Renal pelvis (tissue), 4 donors: ENCODE measurements around the gene ASPG. TPM values are rescaled to one million over a fixed set of nuclear protein-coding genes. Genes with fewer than 3 reads are reported as not detected.

Experiments
- DNase-seq: peaks from one replicate; pipeline ENCODE4 v3.0.0-alpha.2; 2013
- polyA plus RNA-seq, 3 donors: library from polyadenylated mRNA; unstranded; fragments of 120-200 nt; gene quantifications; one replicate each; pipeline ENCODE4 v1.2.1, GENCODE V29; 2013; ENCODE audit not compliant: insufficient read length in 3 of 3

The ASPG gene
- polyA plus RNA-seq, 3 donors: 14.4 to 25.4 (median 14.9) TPM

DNA sequence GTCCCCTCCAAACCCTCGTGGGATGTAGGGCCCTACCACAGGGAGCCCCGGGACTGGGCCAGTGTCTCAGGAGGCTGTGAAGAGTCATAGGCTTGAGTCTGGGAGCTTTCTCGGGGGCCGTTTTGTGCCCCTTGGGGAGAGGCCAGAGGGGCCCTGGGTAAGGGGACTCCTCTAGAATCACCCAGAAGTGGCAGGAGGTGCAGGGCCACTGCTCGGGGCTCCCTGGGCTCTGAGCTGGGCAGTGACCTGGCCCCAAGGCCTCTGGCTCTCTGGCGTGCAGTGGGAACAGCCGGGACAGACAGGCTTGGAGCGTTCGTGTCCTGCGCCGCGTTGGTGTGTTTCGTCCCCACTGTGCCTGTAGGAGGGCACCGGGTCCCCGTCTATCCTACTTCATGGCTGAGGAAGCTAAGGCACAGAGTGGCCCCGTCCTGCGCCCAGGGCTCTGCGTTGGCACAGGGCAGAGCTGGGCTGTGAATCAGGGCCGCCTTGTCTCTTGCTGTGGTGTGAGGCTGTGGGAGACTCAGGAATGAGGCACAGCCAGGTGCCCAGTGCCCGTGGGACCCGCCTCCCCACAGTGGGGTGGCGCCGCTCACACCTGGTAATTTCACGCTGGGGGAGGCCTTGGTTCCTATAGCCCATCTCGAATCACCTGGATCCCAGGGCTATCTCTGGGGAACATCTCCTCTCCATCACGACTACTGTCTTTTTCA lies 29.1 kb downstream of the ASPG start:
- DNase-seq: no peak

DNA sequence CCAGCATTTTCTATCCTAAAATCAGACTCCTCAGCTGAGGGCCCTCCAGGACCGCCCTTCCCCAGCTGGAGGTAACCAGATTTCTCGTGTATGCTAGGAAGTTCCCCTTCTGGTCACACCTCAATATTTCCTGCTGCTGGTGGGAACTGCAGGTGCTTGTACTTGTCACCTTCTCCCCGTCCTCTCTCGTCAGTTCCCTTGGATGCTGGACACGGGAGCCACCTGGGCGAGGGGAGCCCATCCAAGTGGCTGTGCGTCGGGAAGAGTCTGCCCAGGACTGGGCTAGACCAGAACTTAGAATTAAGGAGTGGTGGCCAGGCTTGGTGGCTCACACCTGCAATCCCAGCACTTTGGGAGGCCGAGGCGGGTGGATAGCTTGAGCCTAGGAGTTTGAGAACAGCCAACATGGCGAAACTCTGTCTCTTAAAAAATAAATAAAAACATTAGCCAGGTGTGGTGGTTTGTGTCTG lies 29.7 kb downstream of the ASPG start:
- no peak for DNase-seq

DNA sequence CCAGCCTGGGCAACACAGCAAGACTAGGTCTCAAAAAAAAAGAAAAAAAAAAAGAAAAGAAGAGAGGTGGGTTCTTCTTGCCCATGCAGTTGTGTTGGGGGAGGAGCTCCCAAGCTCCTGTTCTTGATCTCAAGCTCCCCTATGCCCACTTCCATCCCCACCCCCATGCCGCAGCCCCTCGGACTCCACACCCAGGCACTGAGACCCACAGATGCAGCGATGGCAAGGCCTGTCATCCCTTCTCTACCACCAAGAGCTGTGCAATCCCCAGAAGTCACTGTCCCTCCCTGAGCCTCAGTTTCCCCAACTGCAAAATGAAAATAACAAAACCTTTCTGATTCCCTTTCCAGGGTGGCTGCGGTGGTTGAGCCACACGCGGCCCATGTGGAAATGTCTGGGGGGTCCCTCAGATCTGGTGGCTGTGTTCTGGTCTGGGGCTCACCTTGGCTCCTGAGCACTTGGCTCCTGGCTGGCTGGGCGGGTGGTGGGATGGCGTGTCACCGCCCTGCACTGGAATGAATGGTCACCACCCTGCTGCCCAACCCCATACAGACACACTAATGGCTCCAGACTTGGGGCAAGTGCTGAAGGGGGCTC lies 30.3 kb downstream of the ASPG start:
- DNase-seq: no peak

DNA sequence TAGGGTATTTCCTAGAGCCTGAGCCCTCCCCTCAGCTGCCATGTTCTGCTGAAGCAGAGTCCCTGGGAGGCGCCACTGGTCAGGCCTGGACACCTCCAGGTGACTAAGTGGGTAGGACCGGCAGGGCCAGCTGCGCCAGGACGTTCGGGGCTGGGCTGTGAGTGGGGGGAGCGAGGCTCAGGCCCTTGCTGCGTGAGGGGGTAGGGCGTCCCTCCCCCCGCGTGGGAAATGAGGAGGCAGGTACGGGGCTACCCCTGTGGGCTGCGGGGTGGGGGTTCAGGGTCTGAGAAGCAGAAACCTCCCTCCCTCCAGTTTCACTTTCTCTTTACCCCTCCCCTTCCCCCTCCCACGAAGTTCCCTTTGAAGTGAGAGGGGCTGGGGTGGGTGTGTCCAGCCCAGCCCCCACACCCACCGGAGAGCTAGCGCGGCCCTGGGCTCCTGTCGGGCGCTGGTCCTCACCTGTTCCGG lies 30.8 kb downstream of the ASPG start:
- DNase-seq: no peak

DNA sequence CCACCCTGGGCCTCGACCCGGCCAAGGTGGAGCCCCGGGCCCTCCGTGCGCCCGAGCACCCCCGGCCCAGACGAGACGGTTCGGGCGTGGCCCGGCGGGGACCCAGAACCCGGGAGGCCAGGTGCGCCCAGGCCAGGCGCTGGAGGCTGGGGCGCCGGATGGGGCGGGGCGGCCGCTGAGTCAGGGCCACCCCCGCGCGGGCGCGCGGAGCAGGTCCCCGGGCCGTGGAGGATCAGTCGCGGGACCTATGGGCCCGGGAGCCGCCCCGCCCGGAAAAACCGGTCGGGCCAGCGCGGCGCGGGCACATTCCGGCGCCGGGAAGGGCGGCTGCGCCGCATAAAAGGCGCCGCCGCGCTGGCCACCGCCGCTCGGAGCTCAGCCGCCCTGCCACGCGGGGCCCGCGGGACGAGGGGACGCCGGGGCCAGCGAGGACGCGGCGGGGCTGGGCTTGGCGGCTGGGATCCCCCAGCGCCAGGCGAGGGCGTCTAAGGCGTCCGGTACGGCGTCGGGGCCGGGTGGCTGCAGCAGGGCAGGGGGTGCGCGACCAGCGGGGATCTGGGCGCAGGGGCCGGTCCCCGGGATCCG lies 31.3 kb downstream of the ASPG start:
- peak; percentile 38 for DNase-seq

DNA sequence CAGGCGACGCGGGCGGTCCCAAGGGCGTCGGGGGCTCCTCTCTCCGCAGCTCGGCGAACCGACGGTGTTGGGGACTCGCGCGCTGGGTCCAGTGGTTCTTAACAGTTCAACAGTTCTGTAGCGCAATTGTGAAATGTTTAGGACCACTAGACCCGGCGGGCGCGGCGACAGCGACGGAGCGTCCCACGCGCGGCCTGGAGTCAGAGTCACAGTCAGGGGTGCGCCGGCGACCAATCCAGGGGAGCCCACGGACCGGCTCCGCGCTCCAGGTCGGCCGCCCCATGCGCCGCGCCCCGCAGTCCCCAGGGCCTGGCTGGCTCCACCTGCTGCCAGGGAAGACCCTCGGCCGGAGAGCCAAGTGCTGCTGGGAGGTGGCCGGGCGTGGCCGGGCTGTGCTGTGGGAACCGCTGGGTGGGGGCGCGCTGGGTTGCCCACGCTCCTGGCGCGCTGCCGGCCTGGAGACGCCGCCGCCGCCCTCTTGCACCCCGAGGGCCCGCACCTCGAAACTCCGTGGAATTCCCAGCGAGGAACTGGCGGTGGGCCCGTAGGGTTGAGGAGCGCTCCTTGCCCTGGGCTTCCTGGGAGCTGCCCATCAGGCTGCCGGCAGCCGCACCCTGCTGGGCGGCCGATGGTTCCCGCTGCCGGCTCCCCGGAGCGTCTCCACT lies 32.0 kb downstream of the ASPG start:
- DNase-seq: no peak

DNA sequence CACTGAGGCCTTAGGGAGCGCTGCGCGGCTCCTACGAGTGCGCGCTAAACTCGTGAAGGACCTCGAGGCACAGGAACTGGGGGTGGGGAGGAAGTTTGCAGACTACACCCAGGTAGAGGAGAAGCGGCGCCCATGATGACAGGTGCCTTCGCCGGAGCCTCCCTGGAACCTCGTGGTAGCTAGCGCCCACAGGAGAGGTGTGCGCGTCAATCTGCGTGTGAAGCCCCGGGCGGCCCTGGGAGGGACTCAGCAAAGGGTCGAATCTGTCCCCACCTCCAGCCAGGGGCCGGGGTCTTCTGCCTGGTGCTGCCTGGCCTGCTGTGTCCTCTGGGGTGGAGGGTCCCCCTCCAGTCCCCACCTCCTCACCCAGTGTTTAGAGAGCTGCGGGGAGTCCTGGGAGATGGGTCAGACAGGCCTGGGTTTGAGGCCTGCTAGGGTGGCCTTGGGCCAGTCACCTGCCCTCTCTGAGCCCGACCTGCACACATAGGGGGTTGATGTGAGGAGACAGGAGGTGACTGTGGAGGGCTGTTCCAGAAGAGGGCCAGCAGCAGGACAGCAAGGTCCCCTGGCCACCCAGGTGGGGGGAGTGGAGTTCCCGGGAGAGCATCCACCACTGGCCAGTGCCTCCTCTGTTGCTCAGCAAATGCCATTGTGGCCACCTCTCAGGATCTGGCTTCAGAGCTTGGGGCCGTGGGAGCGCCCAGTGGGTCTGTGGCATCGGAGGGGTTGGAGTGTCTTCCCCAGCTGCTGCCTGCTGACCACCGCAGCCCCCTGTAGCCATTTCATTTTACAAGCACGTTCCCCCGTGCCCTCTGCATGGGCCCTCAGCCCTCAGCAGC lies 32.7 kb downstream of the ASPG start:
- no peak for DNase-seq

DNA sequence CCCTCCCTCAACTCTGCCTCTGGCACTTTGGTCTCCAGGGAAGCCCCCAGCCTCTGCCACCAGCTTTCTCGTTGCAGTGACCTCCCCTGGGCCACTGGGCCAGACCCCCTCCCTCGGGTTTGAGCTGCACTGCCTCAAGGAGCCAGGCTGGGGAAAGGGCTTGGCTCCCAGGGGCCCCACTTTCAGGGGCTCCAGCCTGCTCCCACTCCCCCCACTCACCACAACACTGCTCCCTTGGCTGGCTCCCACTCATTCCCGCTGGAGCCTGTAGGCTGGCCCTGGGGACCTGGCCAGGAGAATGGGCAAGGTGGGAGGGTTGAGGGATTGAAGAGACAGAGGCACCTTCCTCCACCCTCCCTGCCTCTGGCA lies 33.6 kb downstream of the ASPG start:
- DNase-seq: no peak

DNA sequence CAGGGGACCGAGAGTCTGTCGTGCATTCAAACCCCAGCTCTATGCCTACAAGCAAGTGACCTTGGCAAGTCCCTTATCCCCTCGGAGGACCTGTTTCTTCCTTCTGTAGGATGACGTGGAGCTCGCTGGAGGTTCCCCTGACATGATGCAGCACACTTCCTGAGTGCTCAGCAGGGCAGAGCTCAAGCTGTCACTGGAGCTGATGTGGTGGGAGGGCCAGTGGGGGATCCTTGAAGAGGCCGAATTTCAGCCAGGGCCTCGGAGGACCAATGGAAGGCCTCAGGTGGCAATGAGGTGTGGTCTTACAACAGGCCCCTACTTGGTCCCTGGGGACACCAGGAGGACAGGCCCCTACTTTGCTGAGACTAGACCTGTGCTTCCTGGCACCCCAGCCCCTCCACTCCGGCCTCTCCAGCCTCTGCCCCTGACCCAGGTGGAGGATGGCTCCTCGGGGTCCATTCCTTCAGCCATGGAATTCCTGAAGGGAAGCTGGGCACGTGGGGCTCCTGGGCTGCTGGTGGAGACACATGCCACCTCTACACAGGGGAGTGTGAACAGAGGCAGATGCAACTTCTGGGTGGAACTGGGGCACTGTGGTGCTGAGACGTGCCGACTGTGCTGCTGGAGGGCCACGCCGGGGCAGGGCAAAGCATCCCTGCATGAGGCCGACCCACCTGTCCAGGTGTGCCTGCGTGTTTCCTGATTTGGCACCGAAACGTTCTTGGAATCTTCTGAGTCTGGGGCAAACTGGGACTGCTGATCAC lies 34.2 kb downstream of the ASPG start:
- DNase-seq: no peak

DNA sequence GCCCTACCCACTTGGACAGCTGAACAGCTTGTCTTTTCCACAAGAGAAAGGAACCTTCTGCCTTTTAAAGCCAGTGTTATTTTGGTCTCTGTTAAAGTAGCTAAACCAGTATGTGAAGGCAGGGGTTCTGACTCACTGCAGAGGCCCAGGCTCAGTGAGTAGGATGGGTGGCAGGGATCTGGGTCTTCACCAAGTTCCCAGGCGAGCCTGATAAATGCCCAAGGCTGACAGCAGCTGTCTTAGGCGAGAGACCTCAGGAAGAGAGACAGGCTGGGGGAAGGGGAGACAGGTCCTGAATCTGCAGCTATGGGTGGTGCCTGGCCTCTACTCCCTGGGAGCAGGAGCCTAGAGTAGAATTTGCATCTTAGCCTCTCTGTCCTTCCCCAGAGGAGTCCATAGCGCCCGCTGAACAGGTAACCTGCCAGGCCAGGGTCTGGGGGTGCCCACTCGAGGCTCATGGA lies 34.8 kb downstream of the ASPG start:
- no peak for DNase-seq

DNA sequence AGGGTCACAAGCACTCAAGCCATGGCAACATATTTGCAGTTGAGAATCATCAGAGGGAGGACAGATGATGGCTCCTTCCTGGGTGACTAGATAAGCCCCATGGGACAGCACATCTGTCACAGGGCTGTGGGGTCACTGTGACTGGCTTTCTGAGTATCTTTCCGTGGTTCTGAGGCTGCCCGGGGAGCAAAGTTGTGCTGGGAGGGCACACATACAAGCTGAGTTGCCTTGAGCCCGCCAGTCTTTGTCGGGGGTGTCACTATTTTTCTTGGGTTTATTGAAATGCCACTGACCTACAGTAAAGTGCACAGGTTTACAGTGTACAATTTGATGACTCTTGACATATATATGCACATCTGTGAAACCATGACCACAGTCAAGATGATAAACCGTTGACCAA lies 35.6 kb downstream of the ASPG start:
- no peak for DNase-seq

DNA sequence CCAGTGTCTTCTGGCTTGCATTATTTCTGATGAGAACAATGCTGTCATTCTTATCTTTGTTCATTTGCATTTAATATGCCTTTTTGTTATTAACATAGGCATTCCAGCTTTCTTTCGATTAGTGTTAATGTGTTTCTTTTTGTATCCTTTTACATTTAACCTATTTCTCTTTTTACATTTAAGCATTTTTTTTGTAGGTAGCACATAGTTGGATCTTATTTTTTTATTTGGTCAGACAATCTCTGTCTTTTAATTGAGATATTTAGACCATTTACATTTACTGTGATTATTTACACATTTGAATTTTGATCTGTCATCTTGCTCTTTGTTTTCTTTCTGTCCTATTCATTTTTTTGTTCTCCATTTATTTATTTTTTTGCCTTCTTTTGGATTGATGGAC lies 38.4 kb downstream of the ASPG start:
- DNase-seq: no peak

DNA sequence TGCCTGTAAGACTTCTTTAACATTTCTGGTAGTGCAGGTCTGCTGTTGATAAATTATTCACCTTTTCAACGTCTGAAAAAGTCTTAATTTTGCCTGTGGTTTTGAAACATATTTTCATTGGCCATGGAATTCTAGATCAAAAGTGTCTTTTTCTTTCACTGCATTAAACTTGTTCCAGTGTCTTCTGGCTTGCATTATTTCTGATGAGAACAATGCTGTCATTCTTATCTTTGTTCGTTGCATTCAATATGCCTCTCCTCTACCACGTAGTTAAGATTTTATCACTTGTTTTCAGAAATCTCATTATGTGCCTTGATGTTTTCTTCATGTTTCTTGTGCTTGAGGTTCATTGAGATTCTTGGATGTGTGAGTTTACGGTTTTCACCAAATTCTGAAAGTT lies 39.5 kb downstream of the ASPG start:
- DNase-seq: no peak

DNA sequence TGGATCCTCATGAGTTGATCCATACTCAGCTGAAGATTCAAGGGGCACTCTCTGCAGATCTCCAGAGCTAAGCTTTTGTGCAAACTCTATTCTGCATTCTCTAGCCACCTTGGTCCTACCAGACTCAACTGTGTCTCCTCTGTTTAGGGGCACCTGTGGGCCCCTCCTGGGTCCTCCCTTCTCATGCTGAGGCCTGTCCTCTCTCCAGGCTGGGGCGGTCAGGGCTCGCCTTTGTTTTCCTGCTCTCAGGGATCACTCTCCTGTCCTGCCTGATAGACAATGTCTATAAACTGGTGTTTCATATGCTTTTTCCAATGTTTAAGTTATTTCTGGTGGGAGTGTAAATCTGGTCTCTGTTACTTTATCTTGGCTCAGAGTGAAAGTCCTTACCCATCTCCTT lies 41.3 kb downstream of the ASPG start:
- DNase-seq: no peak

DNA sequence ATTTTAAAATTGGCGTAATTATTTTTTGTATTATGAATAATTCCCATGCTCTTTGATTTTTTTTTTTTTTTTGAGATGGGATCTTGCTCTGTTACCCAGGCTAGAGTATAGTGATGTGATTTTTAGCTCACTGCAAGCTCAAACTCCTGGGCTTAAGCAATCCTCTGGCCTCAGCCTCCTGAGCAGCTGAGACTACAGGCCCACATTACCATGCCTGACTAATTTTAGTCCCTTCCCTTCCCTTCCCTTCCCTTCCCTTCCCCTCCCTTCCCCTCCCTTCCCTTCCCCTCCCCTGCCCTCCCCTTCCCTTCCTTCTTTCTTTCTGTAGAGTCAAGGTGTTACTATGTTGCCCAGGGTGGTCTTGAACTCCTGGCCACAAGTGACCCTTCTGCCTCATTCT lies 43.5 kb downstream of the ASPG start:
- DNase-seq: no peak

DNA sequence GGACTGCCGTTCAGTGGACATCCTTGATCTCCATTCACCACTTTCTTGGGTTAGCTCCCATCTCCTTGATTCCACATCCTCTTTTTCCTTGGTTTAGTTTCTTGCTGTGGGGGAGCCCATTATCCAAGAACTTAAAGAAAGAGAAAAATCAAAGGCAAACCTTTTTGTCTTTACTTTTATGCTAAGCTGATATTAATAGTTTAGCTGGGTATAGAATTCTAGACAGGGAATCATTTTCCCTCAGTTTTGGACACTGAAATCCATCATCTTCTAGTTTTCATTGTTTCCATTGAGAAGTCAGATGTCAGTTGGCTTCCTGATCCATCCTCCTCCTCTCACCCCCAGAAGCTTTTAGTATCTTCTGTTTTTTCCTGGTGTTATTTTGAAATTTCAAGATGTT lies 44.1 kb downstream of the ASPG start:
- no peak for DNase-seq

DNA sequence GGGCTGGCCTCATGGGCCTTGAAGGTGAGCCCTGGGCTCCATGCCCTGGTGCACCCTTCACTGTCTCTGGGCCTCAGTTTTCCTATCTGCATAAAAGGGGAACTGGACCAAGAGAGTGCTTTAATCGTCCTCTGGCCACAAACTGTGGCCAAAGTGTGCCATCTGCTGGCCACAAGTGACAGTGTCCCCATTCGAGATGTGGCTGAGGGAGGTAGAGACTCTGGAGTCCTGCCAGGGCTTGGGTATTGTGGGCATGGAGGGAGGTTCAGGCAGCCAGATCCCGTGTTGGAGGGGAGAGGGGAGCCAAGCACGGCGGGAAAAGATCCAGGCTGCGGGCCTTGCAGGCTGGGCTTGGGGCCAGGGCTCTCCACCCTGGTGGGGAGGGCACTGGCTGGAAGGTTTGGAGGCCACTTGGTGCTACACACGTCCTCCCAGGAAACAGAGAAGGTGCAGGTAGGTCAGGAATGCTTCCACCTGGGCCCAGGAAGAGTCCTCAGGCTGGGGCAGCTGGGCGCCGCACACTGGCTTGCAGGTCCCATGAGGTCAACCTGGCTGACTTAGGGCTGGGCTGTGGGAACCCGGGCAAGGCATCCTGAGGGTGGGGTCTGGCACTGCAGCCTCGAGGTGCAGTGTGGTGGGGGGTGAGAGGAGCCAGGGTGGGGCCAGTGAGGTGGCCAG lies 45.6 kb downstream of the ASPG start:
- no peak for DNase-seq

DNA sequence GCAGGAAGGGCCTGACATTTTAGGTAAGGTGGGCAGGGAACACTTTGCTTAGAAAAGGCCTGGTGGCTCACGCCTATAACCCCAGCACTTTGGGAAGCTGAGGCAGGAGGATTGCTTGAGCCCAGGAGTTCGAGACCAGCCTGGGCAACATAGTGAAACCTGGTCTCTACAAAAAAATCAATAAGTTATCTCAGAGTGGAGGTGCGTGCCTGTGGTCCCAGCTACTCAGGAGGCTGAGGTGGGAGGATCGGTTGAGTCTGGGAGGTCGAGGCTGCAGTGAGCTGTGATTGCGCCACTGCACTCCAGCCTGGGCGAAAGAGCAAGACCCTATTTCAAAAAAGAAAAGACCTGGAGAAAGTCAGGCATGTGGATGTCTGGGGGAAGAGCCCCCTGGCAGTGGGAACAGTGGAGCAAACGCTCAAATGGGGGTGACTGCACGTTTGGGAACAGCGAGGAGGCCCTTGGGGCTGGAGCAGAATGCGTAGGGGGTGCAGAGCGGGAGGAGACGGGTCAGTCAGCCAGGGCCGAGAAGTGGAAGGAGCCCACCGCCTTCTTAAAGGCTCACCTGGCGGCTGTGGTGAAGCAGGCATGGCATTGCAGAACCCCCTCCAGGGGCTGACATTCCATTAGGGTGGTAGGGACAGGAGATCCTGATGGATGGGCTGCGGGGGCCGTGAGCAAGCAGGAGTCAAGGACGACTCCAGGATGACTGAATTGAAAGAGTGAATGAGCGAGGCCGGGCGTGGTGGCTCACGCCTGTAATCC lies 46.6 kb downstream of the ASPG start:
- DNase-seq: no peak

DNA sequence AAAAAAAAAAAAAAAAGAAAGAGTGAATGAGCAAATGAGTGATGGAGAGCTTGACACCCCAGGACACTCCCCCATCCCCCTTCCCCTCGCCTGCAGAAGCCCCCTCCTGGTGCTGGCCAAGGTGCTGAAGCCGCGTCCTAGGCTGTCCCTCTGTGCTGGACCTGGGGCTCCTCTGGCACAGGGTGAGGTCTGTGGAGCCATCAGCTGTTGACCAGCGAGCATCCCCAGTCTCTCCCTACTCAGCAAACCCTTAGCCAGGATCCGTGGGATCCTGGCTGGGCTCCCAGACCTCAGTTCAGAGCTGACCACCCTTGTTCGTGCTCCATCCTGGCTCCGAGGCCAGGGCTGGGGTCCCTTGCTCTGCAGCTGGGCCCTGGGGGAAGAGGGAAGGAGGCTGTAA lies 47.5 kb downstream of the ASPG start:
- no peak for DNase-seq

DNA sequence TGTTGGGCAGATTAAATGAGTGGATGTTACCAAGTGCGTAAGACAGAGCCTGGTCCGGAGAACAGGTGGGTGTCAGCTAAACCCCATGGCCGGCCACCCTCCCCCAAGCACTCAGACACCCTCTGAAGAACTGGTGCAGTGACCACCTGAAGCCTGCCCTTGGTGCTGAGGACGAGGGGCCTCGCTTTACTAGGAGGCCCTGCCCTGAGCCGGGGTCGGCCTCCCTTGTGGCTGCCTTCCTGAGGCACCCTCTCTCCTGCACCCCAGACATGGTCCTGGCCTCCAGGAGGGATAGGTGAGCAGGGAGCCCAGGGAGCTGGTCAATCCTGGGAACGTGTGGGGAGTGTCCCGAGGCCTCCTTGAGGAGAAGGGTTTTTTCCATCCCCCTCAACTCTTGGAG lies 48.0 kb downstream of the ASPG start:
- no peak for DNase-seq
